DMS 273 (cell line): ENCODE data around the gene VGF.
"Not testable (repeated sequence)": the region's sequence is repeated elsewhere in the genome, so short reads cannot be mapped to it uniquely, and the experiment has no call there.

ENCODE experiments used
- DNase-seq: peaks from one replicate; lab custom pipeline; 2025; ENCODE audit not compliant: unreplicated experiment; lab: John Stamatoyannopoulos, UW

Gene VGF

DNA sequence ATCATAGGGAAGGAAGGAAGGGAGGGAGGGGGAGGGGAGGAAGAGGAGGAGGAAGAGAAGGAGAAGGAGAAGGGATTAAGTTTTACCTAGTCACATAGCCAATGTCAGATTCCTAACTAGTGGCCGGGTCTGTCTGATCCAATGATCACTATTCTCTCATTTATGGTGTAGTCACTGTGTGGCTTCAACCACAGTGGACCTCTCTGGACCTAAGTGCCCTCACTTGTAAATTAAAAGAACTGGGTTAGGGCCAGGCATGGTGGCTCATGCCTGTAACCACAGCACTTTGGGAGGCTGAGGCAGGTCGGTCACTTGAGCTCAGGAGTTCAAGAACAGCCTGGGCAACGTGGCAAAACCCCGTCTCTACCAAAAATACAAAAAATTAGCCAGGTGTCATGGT lies 45.1 kb downstream of the VGF start:
- no peak for DNase-seq

DNA sequence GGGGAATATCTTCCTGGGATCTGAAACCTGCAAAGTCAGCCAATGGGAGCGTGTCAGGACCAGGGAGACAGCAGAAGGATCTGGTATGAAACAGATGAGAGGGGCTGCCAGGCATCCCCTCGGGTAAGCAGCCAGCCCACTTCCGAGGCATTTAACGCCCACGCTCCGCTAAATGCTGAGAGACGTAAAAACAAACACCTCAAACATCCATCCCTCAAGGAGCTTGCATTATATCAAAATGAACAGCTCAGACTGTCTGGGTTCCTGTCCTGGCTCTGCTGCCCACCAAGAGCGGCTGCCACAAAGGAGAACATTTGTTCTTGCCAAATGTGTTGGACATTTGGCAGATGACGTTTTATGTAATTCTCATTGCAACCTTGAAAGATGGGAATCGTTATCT lies 45.5 kb downstream of the VGF start:
- DNase-seq, result no peak

DNA sequence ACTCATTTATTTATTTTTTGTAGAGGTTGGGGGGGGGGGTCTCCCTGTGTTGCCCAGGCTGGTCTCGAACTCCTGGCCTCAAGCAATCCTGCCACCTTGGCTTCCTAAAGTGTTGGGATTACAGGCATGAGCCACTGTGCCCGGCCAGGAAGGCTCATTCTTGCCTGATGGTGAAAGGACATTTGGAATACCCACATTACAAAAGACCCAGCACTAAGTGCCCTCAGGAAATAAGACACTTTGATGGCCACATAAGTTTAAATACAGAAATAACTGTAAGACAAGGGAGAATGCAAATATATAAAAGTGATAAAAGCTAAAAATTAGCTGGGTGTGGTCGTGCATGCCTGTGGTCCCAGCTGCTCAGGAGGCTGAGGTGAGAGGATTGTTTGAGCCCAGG lies 46.5 kb downstream of the VGF start:
- no peak for DNase-seq

DNA sequence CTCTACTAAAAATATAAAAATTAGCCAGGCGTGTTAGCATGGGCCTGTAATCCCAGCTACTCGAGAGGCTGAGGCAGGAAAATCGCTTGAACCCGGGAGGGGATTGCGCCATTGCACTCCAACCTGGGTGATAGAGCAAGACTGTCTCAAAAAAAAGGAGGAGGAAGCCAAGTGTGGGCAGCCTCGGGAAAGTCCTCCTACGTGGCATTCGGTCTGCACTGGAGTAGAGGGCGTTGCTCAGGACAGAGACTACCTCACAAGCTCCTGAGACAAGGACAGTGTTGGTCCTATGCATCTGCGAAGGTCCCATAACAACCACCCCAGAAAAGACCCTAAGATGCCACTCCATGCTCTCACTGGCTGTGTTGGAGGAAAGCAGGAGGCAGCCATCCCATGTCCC lies 48.5 kb downstream of the VGF start:
- DNase-seq, result no peak

DNA sequence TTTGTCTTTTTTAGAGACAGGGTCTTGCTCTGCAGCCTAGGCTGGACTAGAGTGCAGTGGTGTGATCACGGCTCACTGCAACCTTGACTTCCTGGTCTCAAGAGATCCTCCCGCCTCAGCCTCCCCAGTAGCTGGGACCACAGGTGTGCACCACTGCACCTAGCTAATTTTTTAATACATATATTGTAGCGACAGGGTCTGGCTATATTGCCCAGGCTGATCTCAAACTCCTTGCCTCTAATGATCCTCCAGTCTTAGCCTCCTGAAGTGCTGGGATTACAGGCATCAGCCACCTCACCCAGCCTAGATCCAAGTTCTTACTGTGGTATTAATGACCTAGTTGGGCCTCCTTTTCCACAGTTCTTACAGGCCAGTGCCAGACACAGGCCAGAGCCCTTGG lies 50.2 kb downstream of the VGF start:
- no peak for DNase-seq

DNA sequence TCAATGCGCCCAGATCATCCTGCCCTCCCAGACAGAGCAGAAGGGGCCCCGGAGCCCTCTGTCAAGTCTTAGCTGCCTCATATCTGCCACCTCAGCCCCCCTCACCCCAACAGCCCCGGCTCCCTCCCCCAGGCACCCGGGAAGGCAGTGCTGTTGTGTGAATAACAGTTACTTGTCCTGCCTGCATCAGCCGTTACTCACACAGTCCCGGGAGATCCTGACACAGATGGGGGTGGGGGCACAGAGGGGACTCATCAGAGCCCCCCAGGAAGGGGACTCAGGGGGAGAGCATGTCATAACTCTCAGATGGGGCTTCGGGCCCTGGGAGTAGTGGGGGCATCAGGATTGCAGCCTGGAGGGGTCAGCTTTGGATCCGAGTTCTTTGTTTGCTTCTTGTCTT lies 50.9 kb downstream of the VGF start:
- no peak for DNase-seq

DNA sequence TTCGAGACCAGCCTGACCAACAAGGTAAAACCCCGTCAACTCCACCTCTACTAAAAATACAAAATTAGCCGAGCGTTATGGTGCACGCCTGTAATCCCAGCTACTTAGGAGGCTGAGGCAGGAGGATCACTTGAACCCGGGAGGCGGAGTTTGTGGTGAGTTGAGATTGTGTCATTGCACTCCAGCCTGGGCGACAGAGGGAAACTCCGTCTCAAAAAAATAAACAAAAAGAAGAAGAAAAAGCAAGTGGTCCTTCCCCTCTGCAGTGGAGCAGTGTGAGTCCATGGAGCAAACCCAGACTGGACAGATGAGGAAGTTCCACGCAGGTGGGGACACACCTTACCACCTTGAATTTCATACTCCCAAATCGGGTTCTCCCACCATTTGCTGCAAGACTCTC lies 51.5 kb downstream of the VGF start:
- DNase-seq, result no peak

DNA sequence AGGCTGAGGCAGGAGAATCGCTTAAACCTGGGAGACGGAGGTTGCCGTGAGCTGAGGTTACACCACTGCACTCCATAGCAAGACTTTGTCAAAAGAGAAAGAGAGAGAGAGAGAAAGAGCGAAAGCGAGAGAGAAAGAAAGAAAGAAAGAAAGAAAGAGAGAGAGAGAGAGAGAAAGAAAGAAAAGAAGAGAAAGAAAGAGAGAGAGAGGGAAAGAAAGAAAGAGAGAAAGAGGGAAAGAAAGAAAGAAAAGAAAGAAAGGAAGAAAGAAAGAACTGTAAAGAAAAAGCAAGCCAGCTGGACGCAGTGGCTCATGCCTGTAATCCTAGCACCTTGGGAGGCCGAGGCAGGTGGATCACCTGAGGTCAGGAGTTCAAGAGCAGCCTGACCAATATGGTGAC lies 52.2 kb downstream of the VGF start:
- not testable (repeated sequence) for DNase-seq
